A549 treated with DMSO at 1 μM for 4 hours (cell line): ENCODE measurements around the gene ARRB2. TPM values are rescaled to one million over a fixed set of nuclear protein-coding genes. Genes with fewer than 3 reads are reported as not detected.

Source experiments
- total RNA-seq: library from RNA; stranded (reverse); fragments of 200-300 nt; extraction: Qiagen RNA extraction; gene quantifications from 5 replicates; pipeline ENCODE4 v1.2.3, GENCODE V29; 2022; ENCODE audit warnings: low read depth

The ARRB2 gene
- 51.9 to 68.9 TPM (median 63.3 TPM) in 5 replicates for total RNA-seq

GRCh38 chr17:4709794-4710692 lies at the start of gene ARRB2:
TSS of gene ARRB2 (plus strand) at chr17:4710632. CDS start at chr17:4710722, 90 bp downstream.

GRCh38 chr17:4739122-4740024 lies 28.9 kb downstream of the ARRB2 start, which contains the start of the genes CXCL16 and ZMYND15:
TSS of gene CXCL16 (minus strand) at chr17:4739928. CDS start at chr17:4739339, 589 bp downstream.
TSS of gene ZMYND15 (plus strand) at chr17:4739833. CDS start at chr17:4740549, 716 bp downstream.

Other genes with a start within 250 kb of the ARRB2 start
- 6.7 to 14.2 TPM (median 10.1 TPM) in 5 replicates for gene SPNS2, start 211.8 kb upstream of the ARRB2 start, total RNA-seq
- gene MYBBP1A, start 155.2 kb upstream of the ARRB2 start, total RNA-seq = 101 to 127 TPM (median 114 TPM) in 5 replicates
- gene GGT6, start 150.1 kb upstream of the ARRB2 start, total RNA-seq = 0.08 TPM in 1 of 5 replicates, not detected in the others
- 0.21 to 1.9 TPM (median 1.0 TPM) in 5 replicates for gene SMTNL2, start 126.1 kb upstream of the ARRB2 start, total RNA-seq
- 0.06 to 0.14 TPM (median 0.10 TPM) in 4 of 5 replicates, not detected in the other for gene ALOX15, start 69.0 kb upstream of the ARRB2 start, total RNA-seq
- gene PELP1, start 6.5 kb upstream of the ARRB2 start, total RNA-seq = 68.7 to 88.2 TPM (median 76.7 TPM) in 5 replicates
- gene MED11, start 20.8 kb downstream of the ARRB2 start, total RNA-seq = 40.9 to 46.9 TPM (median 43.8 TPM) in 5 replicates
- 0.41 to 0.86 TPM (median 0.60 TPM) in 5 replicates for gene ZMYND15, start 29.2 kb downstream of the ARRB2 start, total RNA-seq
- 15.0 to 20.2 TPM (median 18.3 TPM) in 5 replicates for gene CXCL16, start 29.3 kb downstream of the ARRB2 start, total RNA-seq
- gene TM4SF5, start 61.3 kb downstream of the ARRB2 start, total RNA-seq = 0.31 to 1.2 TPM (median 0.64 TPM) in 5 replicates
- 0.47 to 1.5 TPM (median 1.3 TPM) in 4 of 5 replicates, not detected in the other for gene VMO1, start 75.7 kb downstream of the ARRB2 start, total RNA-seq
- gene GLTPD2, start 78.3 kb downstream of the ARRB2 start, total RNA-seq = not detected in 5 replicates
- gene PSMB6, start 85.5 kb downstream of the ARRB2 start, total RNA-seq = 443 to 508 TPM (median 482 TPM) in 5 replicates
- 20.0 to 27.5 TPM (median 25.1 TPM) in 5 replicates for gene PLD2, start 96.5 kb downstream of the ARRB2 start, total RNA-seq
- 49.3 to 64.6 TPM (median 56.6 TPM) in 5 replicates for gene MINK1, start 122.7 kb downstream of the ARRB2 start, total RNA-seq
- 0.17 to 0.29 TPM (median 0.28 TPM) in 5 replicates for gene C17orf107, start 188.9 kb downstream of the ARRB2 start, total RNA-seq
- gene CHRNE, start 192.5 kb downstream of the ARRB2 start, total RNA-seq = 0.07 to 0.21 TPM (median 0.08 TPM) in 4 of 5 replicates, not detected in the other
- not detected in 5 replicates for gene GP1BA, start 221.6 kb downstream of the ARRB2 start, total RNA-seq
- 65.3 to 82.3 TPM (median 72.2 TPM) in 5 replicates for gene SLC25A11, start 229.4 kb downstream of the ARRB2 start, total RNA-seq
- gene RNF167, start 229.6 kb downstream of the ARRB2 start, total RNA-seq = 93.0 to 144 TPM (median 121 TPM) in 5 replicates
- 2,001 to 2,972 TPM (median 2,479 TPM) in 5 replicates for gene PFN1, start 237.9 kb downstream of the ARRB2 start, total RNA-seq
- gene ENO3, start 240.5 kb downstream of the ARRB2 start, total RNA-seq = 51.2 to 61.4 TPM (median 55.7 TPM) in 5 replicates